Measurements from ENCODE around the gene CCSER1. TPM values are rescaled to one million over a fixed set of nuclear protein-coding genes. Genes with fewer than 3 reads are reported as not detected.

The CCSER1 gene
- total and polyA plus RNA-seq, 4 donors, result 0.18 to 2.3 (median 1.2) TPM

- TF ChIP-seq REST (IDR thresholded peaks at IDR 0.05), result no peak
- TF ChIP-seq TAF1 (conservative IDR thresholded peaks at IDR 0.05), result no peak
- TF ChIP-seq RXRA (IDR thresholded peaks at IDR 0.05), result no peak
- TF ChIP-seq GABPA (IDR thresholded peaks at IDR 0.05 in 1 of 2, conservative IDR thresholded peaks at IDR 0.05 in 1 of 2), result no peak
Observed at GRCh38 chr4:90575371-90575770, 448.2 kb downstream of the CCSER1 start (continued).

GRCh38 chr4:90580326-90580725 lies 453.1 kb downstream of the CCSER1 start:
- DNase-seq (ENCODE audit: low spot score), result no peak
- H3K9ac ChIP-seq (ENCODE audit: low read depth in 1 of 2, low read length in 2 of 2), result no peak overlapping the region
- WGBS, result 88% methylated on average over 1 of the region's 1 CpG
- H3K27me3 ChIP-seq (ENCODE audit: control insufficient read depth in 4 of 4, insufficient read depth in 4 of 4, low read length in 3 of 4), result peaks cover 0 to under 1% (median 0%) of the 10 kb centered on the region in 4 donors
- no peaks in the 10 kb centered on the region for H3K4me1 ChIP-seq (ENCODE audit: control insufficient read depth in 4 of 4, insufficient read depth in 4 of 4, low read length in 3 of 4)
- TF ChIP-seq HNF4A (conservative IDR thresholded peaks at IDR 0.05), result no peak
- no peak for TF ChIP-seq YY1 (IDR thresholded peaks at IDR 0.05)
- TF ChIP-seq HNF4G (IDR thresholded peaks at IDR 0.05), result no peak
- no peaks in the 10 kb centered on the region for H3K36me3 ChIP-seq (ENCODE audit: control insufficient read depth in 4 of 4, insufficient read depth in 3 of 4, low read depth in 1 of 4, low read length in 3 of 4)
- H3K9me3 ChIP-seq (ENCODE audit: control insufficient read depth in 4 of 4, low read length in 3 of 4), result no peaks in the 10 kb centered on the region
- no peak overlapping the region for H3K27ac ChIP-seq (ENCODE audit: low read depth in 1 of 2, low read length in 2 of 2)
- H3K4me3 ChIP-seq (ENCODE audit: low read depth in 1 of 3, low read length in 3 of 3), result no peak overlapping the region

GRCh38 chr4:90582087-90582486 lies 454.9 kb downstream of the CCSER1 start:
- Histone ChIP-seq H3K36me3 (ENCODE audit: control insufficient read depth in 4 of 4, insufficient read depth in 3 of 4, low read depth in 1 of 4, low read length in 3 of 4) (no peaks in the 10 kb centered on the region), H3K4me3 (ENCODE audit: low read depth in 1 of 3, low read length in 3 of 3) (no peak overlapping the region), H3K9me3 (ENCODE audit: control insufficient read depth in 4 of 4, low read length in 3 of 4) (no peaks in the 10 kb centered on the region), H3K27ac (ENCODE audit: low read depth in 1 of 2, low read length in 2 of 2) (no peak overlapping the region), H3K27me3 (ENCODE audit: control insufficient read depth in 4 of 4, insufficient read depth in 4 of 4, low read length in 3 of 4) (no peaks in the 10 kb centered on the region), H3K9ac (ENCODE audit: low read depth in 1 of 2, low read length in 2 of 2) (no peak overlapping the region), H3K4me1 (ENCODE audit: control insufficient read depth in 4 of 4, insufficient read depth in 4 of 4, low read length in 3 of 4) (no peaks in the 10 kb centered on the region)
- 82% methylated on average over 2 of the region's 2 CpGs for WGBS
- TF ChIP-seq EGR1 (IDR thresholded peaks at IDR 0.05; ENCODE audit: low read depth in 2 of 2) (no peak), JUND (IDR thresholded peaks at IDR 0.05) (no peak), GABPA (IDR thresholded peaks at IDR 0.05 in 1 of 2, conservative IDR thresholded peaks at IDR 0.05 in 1 of 2) (no peak), HNF4A (conservative IDR thresholded peaks at IDR 0.05) (no peak), HNF4G (IDR thresholded peaks at IDR 0.05) (no peak), CTCF (IDR thresholded peaks at IDR 0.05; ENCODE audit: low read depth, low read length, missing input control) (no peak), FOXA2 (IDR thresholded peaks at IDR 0.05) (no peak), NR2F2 (IDR thresholded peaks at IDR 0.05) (no peak), TAF1 (conservative IDR thresholded peaks at IDR 0.05) (no peak), FOXA1 (IDR thresholded peaks at IDR 0.05) (no peak), MAX (IDR thresholded peaks at IDR 0.05) (no peak), REST (IDR thresholded peaks at IDR 0.05) (no peak), RAD21 (IDR thresholded peaks at IDR 0.05) (no peak), SP1 (IDR thresholded peaks at IDR 0.05) (no peak), ATF3 (IDR thresholded peaks at IDR 0.05) (no peak), RXRA (IDR thresholded peaks at IDR 0.05) (no peak), YY1 (IDR thresholded peaks at IDR 0.05) (no peak)
- no peak for DNase-seq (ENCODE audit: low spot score)

Data from liver (tissue), 9 donors.